Choroid plexus epithelial cell (primary cell): ENCODE results near the gene ENO3.

ENCODE experiments used
- DNase-seq: peaks from one replicate; pipeline ENCODE4 v3.0.0-alpha.2; 2010; ENCODE audit warnings: low read depth
- H3K4me3 ChIP-seq: 2 replicates; pipeline ENCODE4 v1.5.1; 2011; ENCODE audit warnings: low read depth, mild to moderate bottlenecking, control low read depth, low read length, moderate library complexity
- TF ChIP-seq, protein P1 (sequence below): conservative IDR thresholded peaks from 2 replicates; pipeline ENCODE4 v1.5.1; 2011; ENCODE audit warnings: low read depth, mild to moderate bottlenecking, control low read depth, inconsistent platforms, low read length, moderate library complexity

Gene ENO3

DNA sequence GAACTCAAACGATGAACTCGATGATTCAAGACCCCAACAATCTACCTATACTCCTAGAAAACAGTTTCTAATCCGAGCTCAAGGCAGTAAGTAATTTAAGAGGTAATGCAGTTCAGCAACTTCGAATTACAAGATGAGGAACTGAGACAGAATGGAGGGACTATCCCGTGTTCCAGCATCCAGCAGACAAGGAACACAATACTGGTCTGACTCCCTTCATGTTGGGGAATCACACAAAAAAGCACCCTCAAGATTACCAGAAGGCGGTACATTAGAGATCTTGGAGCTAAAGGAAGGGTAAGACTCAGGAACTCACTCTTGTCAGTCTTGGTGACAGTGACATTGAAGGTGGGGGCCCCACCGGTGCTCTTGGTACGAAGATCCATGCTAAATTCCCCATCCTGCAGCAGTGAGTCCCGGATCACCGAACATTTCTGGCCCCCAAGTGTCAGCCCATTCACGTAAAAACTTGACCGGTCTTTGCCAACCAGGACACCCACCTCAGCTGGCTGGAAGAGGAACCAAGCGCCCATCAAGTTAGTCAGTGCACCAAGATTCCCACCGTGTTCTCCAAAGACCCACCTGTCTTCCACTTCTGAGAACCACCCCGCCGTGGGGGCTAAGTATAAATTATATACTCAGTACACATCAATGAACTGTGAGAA lies 4.5 kb upstream of the ENO3 start:
- TF ChIP-seq, protein P1, sequence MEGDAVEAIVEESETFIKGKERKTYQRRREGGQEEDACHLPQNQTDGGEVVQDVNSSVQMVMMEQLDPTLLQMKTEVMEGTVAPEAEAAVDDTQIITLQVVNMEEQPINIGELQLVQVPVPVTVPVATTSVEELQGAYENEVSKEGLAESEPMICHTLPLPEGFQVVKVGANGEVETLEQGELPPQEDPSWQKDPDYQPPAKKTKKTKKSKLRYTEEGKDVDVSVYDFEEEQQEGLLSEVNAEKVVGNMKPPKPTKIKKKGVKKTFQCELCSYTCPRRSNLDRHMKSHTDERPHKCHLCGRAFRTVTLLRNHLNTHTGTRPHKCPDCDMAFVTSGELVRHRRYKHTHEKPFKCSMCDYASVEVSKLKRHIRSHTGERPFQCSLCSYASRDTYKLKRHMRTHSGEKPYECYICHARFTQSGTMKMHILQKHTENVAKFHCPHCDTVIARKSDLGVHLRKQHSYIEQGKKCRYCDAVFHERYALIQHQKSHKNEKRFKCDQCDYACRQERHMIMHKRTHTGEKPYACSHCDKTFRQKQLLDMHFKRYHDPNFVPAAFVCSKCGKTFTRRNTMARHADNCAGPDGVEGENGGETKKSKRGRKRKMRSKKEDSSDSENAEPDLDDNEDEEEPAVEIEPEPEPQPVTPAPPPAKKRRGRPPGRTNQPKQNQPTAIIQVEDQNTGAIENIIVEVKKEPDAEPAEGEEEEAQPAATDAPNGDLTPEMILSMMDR, result no peak
- H3K4me3 ChIP-seq, result peak overlapping the region; percentile 99
- DNase-seq, result no peak

DNA sequence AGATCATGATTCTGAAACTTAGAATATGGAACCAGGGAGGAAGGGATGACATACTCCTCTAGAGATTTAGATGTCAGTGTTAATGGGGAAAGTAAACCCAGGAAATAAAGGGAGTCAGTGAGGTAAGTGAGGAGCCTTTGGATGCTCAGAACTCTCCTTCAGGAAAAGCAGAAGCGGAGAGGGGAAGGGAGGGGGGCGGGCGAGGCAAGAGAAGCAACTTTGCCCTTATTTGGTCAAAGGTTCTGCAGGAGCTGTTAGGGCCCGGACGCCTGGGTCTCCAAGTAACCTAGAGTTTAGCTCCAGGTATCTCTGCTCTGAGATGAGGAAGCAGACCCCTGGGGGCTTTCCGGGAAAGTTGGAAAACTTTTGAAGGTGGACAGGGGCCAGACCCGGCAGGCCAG lies 3.9 kb upstream of the ENO3 start:
- TF ChIP-seq, protein P1, result no peak
- H3K4me3 ChIP-seq, result peak overlapping the region; percentile 99
- no peak for DNase-seq

DNA sequence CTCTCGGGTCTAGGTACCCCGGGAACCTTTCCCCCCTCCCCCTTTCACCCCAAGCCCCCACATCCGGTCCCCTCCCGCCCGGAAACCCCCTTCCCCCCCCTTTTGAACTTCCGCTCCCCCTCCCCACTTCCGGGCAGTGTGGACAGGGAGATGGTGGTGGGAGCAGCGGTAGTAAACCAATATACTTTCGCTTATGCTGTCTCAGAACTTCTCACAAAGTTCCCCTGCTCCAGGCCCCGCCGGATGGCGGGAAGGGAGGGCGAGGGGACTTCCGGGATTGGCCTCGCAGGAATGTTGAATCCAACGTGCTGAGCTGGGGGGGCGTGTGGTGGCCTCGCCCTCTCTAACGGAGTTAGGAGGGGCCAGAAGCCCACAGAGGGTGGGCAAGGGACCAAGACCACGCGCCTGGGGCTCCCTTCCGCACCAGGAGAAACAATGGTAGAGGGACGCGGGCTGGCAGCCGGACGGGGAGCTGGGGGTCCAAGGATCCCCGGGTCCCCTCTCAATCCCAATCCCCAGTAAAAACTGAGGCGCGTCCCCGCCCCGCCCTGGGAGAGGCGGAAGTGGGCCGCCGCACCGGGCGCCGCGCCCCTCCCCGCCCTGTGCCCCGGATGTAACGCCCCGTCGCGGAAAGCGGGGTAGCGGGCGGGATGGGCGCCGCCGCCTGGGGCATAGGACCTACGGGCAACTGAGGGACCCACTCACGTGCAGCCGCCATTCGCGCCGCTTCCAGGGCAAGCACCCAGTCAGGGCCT lies 3.3 kb upstream of the ENO3 start:
- TF ChIP-seq, protein P1, result no peak
- peak overlapping the region; percentile 99 for H3K4me3 ChIP-seq
- peak; percentile 64 for DNase-seq

DNA sequence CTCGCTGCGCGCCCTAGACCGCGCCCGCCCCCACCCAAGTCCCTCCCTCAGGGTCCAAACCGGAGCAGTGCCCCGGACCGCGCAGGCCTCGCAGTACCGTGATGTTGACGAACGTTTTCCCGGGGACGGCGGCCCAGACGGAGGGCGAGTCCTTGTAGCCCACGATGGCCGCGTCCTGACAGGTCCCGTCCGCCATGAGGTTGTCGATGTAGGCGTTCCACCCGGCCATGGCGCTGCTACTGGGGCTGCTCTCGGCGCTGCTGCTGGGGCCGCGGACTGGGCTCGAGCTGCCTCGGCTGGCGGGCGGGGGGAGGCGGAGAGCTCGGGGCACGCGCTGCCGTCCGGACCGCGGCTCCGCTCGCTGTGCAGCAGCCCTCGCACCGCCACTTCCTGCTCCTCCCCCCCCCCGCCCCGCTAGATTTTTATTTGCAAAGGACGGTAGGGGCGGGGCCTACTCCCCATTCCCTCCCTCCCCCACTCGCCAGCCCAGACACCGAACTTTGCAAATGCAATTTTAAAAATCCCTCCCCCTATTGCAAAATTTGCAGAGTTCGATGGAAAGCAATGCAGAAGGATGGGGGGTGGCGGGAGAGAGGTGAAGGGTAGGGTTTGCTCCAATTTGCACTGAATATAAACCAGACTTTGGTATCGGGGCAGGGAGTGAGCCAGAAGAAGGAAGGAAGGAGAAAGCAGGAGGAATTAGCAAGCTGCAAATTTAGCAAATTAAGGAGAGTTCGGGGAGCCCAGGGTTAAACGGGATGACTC lies 2.6 kb upstream of the ENO3 start, which contains the start of gene PFN1:
PFN1 (minus strand) TSS at position 365 of the 765 bp plus-strand sequence; CDS start at position 229, 136 bp downstream.
- peak; percentile 97 for DNase-seq
- H3K4me3 ChIP-seq, result peak within 1 kb of the TSS; percentile 99
- TF ChIP-seq, protein P1, result no peak

DNA sequence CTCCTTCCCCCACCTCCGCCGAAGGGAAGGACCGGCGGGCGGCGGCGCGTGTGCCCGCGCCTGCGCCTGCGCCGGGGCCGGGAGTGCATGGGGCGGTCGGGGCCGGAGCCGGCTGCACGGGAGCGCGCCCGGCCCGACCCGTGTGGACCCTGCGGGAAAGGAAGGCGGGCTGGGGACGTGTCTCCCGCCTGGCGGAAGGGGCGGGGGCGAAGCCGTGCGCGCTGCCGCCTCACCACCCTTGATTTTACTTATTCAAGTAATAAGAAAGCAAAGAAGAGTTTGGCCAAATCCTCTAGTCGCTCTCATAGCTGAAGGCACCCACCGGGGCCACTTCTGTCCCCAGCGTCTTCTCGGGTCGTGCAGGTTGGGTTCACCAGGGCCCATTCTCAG lies 2.0 kb upstream of the ENO3 start:
- DNase-seq, result peak; percentile 94
- TF ChIP-seq, protein P1, result no peak
- H3K4me3 ChIP-seq, result peak overlapping the region; percentile 99

DNA sequence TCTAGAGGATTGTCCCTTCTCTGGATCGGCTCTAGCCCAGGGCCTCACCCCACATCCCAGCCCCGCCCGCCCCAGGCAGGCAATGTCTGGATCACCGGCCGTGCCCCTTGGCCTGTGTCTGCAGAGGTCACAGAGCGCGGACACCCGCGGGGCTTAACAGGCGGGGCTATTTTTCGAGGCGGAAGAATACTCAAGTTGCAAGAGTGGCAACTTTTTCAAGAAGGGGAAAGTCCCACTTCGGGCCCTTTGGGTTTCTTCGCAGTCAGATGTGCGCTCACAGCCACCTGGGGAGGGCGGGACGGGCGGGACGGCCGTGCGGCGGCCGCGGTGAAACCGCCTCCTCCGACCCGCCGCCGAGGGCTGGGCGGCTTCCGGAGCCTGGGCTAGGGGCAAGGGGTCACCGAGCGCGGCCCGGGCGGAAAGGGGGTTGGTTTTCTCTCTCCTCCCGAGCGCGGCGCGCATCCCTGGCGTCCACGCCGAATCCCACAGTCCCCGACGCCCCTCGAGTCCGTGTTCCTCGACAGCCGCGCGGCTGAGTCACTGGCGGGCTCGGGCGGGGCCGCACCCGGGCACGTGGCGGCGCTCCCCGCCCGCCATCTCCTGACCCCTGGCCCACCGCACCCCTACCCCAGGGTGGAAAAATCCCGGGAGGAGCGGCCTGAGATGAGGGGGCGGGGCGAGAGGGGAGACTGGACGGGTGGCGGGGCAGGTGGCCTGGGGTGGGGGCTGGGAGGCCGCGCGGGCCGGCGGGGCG lies 1.4 kb upstream of the ENO3 start:
- H3K4me3 ChIP-seq, result peak overlapping the region; percentile 99
- peak; percentile 84 for DNase-seq
- TF ChIP-seq, protein P1, result no peak
